ENCODE measurements around the gene ZBTB18.

- TF ChIP-seq POLR2A (IDR thresholded peaks at IDR 0.05) = no peak
- TF ChIP-seq CTCF (IDR thresholded peaks at IDR 0.05) = no peak
- no peak for TF ChIP-seq EP300 (IDR thresholded peaks at IDR 0.05)
- TF ChIP-seq POLR2AphosphoS5 (IDR thresholded peaks at IDR 0.05) = no peak
Measured at GRCh38 chr1:244083383-244083943, 32.4 kb downstream of the ZBTB18 start.

Measured in sigmoid colon (tissue), 4 donors.